OCI-LY1 (cell line): ENCODE measurements around the gene ANKRD13B.
"Not testable (repeated sequence)": the region's sequence is repeated elsewhere in the genome, so short reads cannot be mapped to it uniquely, and the experiment has no call there.

Source experiments
- H2AFZ ChIP-seq: fragments of 200-600 bp; sonication (generic), shearing (Covaris generic); 2 replicates; pipeline ENCODE4 v1.6.0; 2014; ENCODE audit warnings: antibody characterized with exemption, mild to moderate bottlenecking, low read length
- H3F3A ChIP-seq: fragments of 200-600 bp; sonication (generic), shearing (Covaris generic); 2 replicates; pipeline ENCODE4 v1.6.0; 2014; ENCODE audit warnings: mild to moderate bottlenecking, antibody characterized with exemption, low read length, moderate library complexity; ENCODE audit not compliant: insufficient read depth
- H3K27ac ChIP-seq: fragments of 200-600 bp; sonication (generic); 2 replicates; pipeline ENCODE4 v1.5.1; 2014; ENCODE audit warnings: low read length, mixed run types, mild to moderate bottlenecking, low read depth; ENCODE audit not compliant: poor library complexity, severe bottlenecking
- H3K27me3 ChIP-seq: fragments of 200-600 bp; sonication (generic); 2 replicates; pipeline ENCODE4 v1.6.0; 2014; ENCODE audit warnings: antibody characterized with exemption, mild to moderate bottlenecking, low read length, moderate library complexity; ENCODE audit not compliant: insufficient read depth
- H3K36me3 ChIP-seq: fragments of 200-600 bp; sonication (generic); 2 replicates; pipeline ENCODE4 v1.6.1; 2014; ENCODE audit warnings: mild to moderate bottlenecking, antibody characterized with exemption, low read length, moderate library complexity, mixed read lengths; ENCODE audit not compliant: insufficient read depth
- H3K4me1 ChIP-seq: fragments of 200-600 bp; sonication (generic); 2 replicates; pipeline ENCODE4 v1.5.1; 2014; ENCODE audit warnings: mild to moderate bottlenecking, low read length, moderate library complexity; ENCODE audit not compliant: insufficient read depth, severe bottlenecking
- H3K4me2 ChIP-seq: fragments of 200-600 bp; sonication (generic), shearing (Covaris generic); 2 replicates; pipeline ENCODE4 v1.6.1; 2014; ENCODE audit warnings: low read length
- H3K4me3 ChIP-seq: fragments of 200-600 bp; sonication (generic); 2 replicates; pipeline ENCODE4 v1.5.1; 2014; ENCODE audit warnings: low read length, low read depth, mild to moderate bottlenecking, mixed read lengths; ENCODE audit not compliant: poor library complexity, severe bottlenecking
- H3K79me2 ChIP-seq: fragments of 200-600 bp; shearing (Covaris generic); 2 replicates; pipeline ENCODE4 v1.6.1; 2016; ENCODE audit warnings: mixed run types, low read length, mixed read lengths; ENCODE audit not compliant: insufficient read depth
- H3K9ac ChIP-seq: fragments of 200-600 bp; sonication (generic), shearing (Covaris generic); 2 replicates; pipeline ENCODE4 v1.6.1; 2014; ENCODE audit warnings: mild to moderate bottlenecking, low read length, mixed read lengths
- H3K9me2 ChIP-seq: fragments of 200-600 bp; sonication (generic), shearing (Covaris generic); 2 replicates; pipeline ENCODE4 v1.6.1; 2014; ENCODE audit warnings: low read depth, mild to moderate bottlenecking, low read length, mixed read lengths
- H3K9me3 ChIP-seq: fragments of 200-600 bp; shearing (Covaris generic); 2 replicates; pipeline ENCODE4 v1.6.1; 2014; ENCODE audit warnings: low read length, mixed read lengths
- H4K20me1 ChIP-seq: fragments of 200-600 bp; sonication (generic), shearing (Covaris generic); 2 replicates; pipeline ENCODE4 v1.6.0; 2016; ENCODE audit warnings: mild to moderate bottlenecking, low read length; ENCODE audit not compliant: insufficient read depth
- CTCF ChIP-seq: fragments of 200-600 bp; sonication (generic), shearing (Covaris generic); IDR thresholded peaks from 2 replicates; pipeline ENCODE4 v1.5.1; 2017; ENCODE audit warnings: mild to moderate bottlenecking, antibody characterized with exemption, low read length, moderate library complexity, mixed read lengths
- EZH2 ChIP-seq: fragments of 200-600 bp; sonication (generic), shearing (Covaris generic); IDR thresholded peaks from 2 replicates; pipeline ENCODE4 v1.8.0; 2017; ENCODE audit warnings: borderline replicate concordance, mixed run types, mild to moderate bottlenecking, antibody characterized with exemption, low read length, moderate library complexity, mixed read lengths

ANKRD13B gene

DNA sequence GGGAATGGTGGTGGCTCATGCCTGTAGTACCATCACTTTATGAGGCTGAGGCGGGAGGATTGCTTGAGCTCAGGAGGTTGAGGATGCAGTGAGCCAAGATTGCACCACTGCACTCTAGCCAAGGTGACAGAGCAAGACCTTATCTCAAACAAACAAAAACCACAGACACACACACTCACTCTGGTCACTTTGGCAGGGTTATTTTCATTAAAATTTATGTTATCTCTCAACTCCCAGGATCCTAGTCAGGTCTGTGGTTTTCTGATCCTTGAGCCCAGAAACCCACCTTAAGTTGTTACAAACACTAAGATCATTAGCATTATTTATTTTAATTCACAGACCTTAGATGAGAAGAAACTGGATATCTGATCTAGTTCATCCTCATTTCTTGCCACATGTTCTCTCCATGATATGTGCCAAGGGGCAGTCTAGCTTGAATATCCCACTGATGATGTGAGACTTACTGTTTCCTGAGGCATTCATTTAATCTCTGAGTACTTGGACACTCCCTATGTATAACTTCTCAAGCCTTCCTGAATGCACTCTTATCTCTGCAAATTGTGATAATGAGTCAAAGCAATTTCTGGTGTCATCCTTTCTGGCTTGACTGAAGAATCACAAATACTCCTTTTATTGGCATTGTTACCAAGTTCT, 35.7 kb upstream of the ANKRD13B start:
- H3K4me1 ChIP-seq, result peaks cover 24% of the 10 kb centered on the region
- H3K79me2 ChIP-seq, result no peaks in the 10 kb centered on the region
- H3K9me2 ChIP-seq, result no peaks in the 10 kb centered on the region
- H3K4me2 ChIP-seq, result no peak overlapping the region
- no peak overlapping the region for H3K9ac ChIP-seq
- H3F3A ChIP-seq, result no peaks in the 10 kb centered on the region
- H3K4me3 ChIP-seq, result no peak overlapping the region
- H3K27ac ChIP-seq, result no peak overlapping the region
- no peak for TF ChIP-seq CTCF
- TF ChIP-seq EZH2, result no peak
- no peaks in the 10 kb centered on the region for H3K36me3 ChIP-seq
- no peaks in the 10 kb centered on the region for H4K20me1 ChIP-seq
- H3K9me3 ChIP-seq, result no peaks in the 10 kb centered on the region
- H3K27me3 ChIP-seq, result no peaks in the 10 kb centered on the region
- H2AFZ ChIP-seq, result no peak overlapping the region

DNA sequence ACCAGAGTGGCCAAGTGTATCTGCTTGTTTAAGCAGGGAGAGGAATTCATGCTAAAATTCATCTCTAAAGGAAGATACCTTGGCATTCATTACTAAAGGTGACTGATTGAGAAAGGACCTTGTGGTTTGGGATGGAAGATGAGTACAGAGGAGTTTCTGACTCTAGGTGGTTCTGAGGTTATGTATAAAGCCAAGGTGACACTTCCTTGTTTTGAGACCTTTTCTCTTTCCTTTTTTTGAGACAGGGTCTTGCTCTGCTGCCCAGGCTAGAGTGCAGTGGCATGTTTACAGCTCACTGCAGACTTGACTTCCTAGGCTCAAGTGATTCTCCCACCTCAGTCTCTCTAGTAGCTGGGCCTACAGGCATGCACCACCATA, 35.2 kb upstream of the ANKRD13B start:
- Histone ChIP-seq H3K27me3 (no peaks in the 10 kb centered on the region), H2AFZ (no peak overlapping the region), H3K9me2 (no peaks in the 10 kb centered on the region), H3K27ac (no peak overlapping the region), H3F3A (no peaks in the 10 kb centered on the region), H3K4me1 (peaks cover 24% of the 10 kb centered on the region), H3K4me2 (no peak overlapping the region), H3K4me3 (no peak overlapping the region), H4K20me1 (no peaks in the 10 kb centered on the region), H3K36me3 (no peaks in the 10 kb centered on the region), H3K9me3 (no peaks in the 10 kb centered on the region), H3K79me2 (no peaks in the 10 kb centered on the region), H3K9ac (no peak overlapping the region)
- TF ChIP-seq EZH2, result no peak
- TF ChIP-seq CTCF, result no peak

- not testable (repeated sequence) for H3K27me3 ChIP-seq, H3K79me2 ChIP-seq, H3F3A ChIP-seq, H3K36me3 ChIP-seq, H4K20me1 ChIP-seq, H3K9ac ChIP-seq, H2AFZ ChIP-seq, H3K9me3 ChIP-seq, H3K4me2 ChIP-seq, H3K4me3 ChIP-seq, H3K9me2 ChIP-seq, H3K27ac ChIP-seq
- H3K4me1 ChIP-seq, result peaks cover 24% of the 10 kb centered on the region
Measured at GRCh38 chr17:29558139-29558538, 34.8 kb upstream of the ANKRD13B start.

DNA sequence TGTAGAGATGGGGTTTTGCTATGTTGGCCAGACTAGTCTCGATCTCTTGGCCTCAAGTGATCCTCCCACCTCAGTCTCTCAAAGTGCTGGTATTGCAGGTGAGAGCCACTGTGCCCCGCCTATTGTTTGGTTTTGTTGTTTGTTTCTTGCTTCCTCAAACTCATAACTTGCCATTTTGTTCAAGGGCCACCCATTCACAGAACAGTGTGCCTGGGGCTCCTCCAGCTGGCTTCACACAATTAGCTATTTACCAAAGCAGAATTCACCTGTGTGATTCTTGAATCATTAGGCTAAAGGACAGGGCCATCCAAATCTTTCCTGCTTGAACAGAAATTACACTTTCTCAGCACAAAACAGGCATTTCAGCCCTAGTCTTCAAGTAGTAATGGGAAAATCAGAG, 33.3 kb upstream of the ANKRD13B start:
- Histone ChIP-seq H3K27me3 (no peaks in the 10 kb centered on the region), H3K4me2 (no peak overlapping the region), H3K4me1 (peaks cover 30% of the 10 kb centered on the region), H3F3A (no peaks in the 10 kb centered on the region), H3K36me3 (no peaks in the 10 kb centered on the region), H2AFZ (no peak overlapping the region), H3K27ac (no peak overlapping the region), H4K20me1 (no peaks in the 10 kb centered on the region), H3K9me2 (no peaks in the 10 kb centered on the region), H3K4me3 (no peak overlapping the region), H3K9ac (no peak overlapping the region), H3K9me3 (no peaks in the 10 kb centered on the region), H3K79me2 (no peaks in the 10 kb centered on the region)
- TF ChIP-seq CTCF, result no peak
- TF ChIP-seq EZH2, result no peak
